Activated T-helper 9 cell treated with anti-CD3 and anti-CD28 coated beads, Interleukin-2, amount 50 U/mL, for 16 hours (primary cell): ENCODE data around the gene ADGRD1.
"Not testable (repeated sequence)": the region's sequence is repeated elsewhere in the genome, so short reads cannot be mapped to it uniquely, and the experiment has no call there.

Experiments
- DNase-seq: peaks from one replicate; pipeline ENCODE4 v3.0.0-alpha.2; 2020; ENCODE audit warnings: low read depth

Gene ADGRD1

GRCh38 chr12:131056626-131057025 lies 102.9 kb downstream of the ADGRD1 start:
- no peak for DNase-seq

- DNase-seq: no peak
These were observed 103.6 kb downstream of the ADGRD1 start for GRCh38 chr12:131057211-131057721.

GRCh38 chr12:131057722-131058515 lies 104.2 kb downstream of the ADGRD1 start:
- DNase-seq: no peak

GRCh38 chr12:131058700-131059099 lies 105.0 kb downstream of the ADGRD1 start:
- no peak for DNase-seq

- DNase-seq: no peak
These were observed 106.5 kb downstream of the ADGRD1 start for GRCh38 chr12:131060011-131060703.

- DNase-seq: no peak
These were observed 107.5 kb downstream of the ADGRD1 start for GRCh38 chr12:131061041-131061806.

- no peak for DNase-seq
These were observed 109.7 kb downstream of the ADGRD1 start for GRCh38 chr12:131063413-131063812.

- no peak for DNase-seq
These were observed 110.3 kb downstream of the ADGRD1 start for GRCh38 chr12:131063960-131064359.

- DNase-seq: no peak
These were observed 111.6 kb downstream of the ADGRD1 start for GRCh38 chr12:131065279-131065678.

GRCh38 chr12:131065801-131066200 lies 112.1 kb downstream of the ADGRD1 start:
- no peak for DNase-seq

GRCh38 chr12:131066207-131066885 lies 112.6 kb downstream of the ADGRD1 start:
- no peak for DNase-seq

GRCh38 chr12:131066886-131067490 lies 113.3 kb downstream of the ADGRD1 start:
- DNase-seq: no peak

GRCh38 chr12:131067981-131068851 lies 114.5 kb downstream of the ADGRD1 start:
- no peak for DNase-seq

- DNase-seq: not testable (repeated sequence)
These were observed 115.4 kb downstream of the ADGRD1 start for GRCh38 chr12:131068926-131069720.

GRCh38 chr12:131070136-131070535 lies 116.4 kb downstream of the ADGRD1 start:
- not testable (repeated sequence) for DNase-seq

- DNase-seq: not testable (repeated sequence)
These were observed 117.0 kb downstream of the ADGRD1 start for GRCh38 chr12:131070668-131071067.

GRCh38 chr12:131071234-131071820 lies 117.6 kb downstream of the ADGRD1 start:
- not testable (repeated sequence) for DNase-seq

- DNase-seq: not testable (repeated sequence)
These were observed 118.2 kb downstream of the ADGRD1 start for GRCh38 chr12:131071950-131072349.
